Osteoblast (primary cell): Measurements from ENCODE around the gene GLYR1. TPM values are rescaled to one million over a fixed set of nuclear protein-coding genes. Genes with fewer than 3 reads are reported as not detected.

Experiments
- DNase-seq: peaks from one replicate; pipeline ENCODE4 v3.0.0; 2011; ENCODE audit warnings: low spot score, mixed read lengths; ENCODE audit not compliant: insufficient read length; ENCODE audit errors: missing footprints
- H2AFZ ChIP-seq: 2 replicates; pipeline ENCODE4 v1.6.0; 2011; ENCODE audit warnings: mild to moderate bottlenecking, low read length
- H3K27ac ChIP-seq: 2 replicates; pipeline ENCODE4 v1.5.1; 2011; ENCODE audit warnings: mild to moderate bottlenecking, low read depth, low read length, moderate library complexity
- H3K27me3 ChIP-seq: 2 replicates; pipeline ENCODE4 v1.6.0; 2012; ENCODE audit warnings: mild to moderate bottlenecking, control low read depth, inconsistent platforms, low read length, moderate library complexity; ENCODE audit not compliant: insufficient read depth
- H3K36me3 ChIP-seq: 2 replicates; pipeline ENCODE4 v1.5.1; 2011; ENCODE audit warnings: mild to moderate bottlenecking, low read length, control low read depth, moderate library complexity; ENCODE audit not compliant: insufficient read depth
- H3K4me1 ChIP-seq: 2 replicates; pipeline ENCODE4 v1.5.1; 2011; ENCODE audit warnings: mild to moderate bottlenecking, low read length, control low read depth, moderate library complexity; ENCODE audit not compliant: insufficient read depth
- H3K4me2 ChIP-seq: 2 replicates; pipeline ENCODE4 v1.6.0; 2011; ENCODE audit warnings: mild to moderate bottlenecking, low read length; ENCODE audit not compliant: insufficient read depth
- H3K4me3 ChIP-seq: fragments of 200-600 bp; sonication (generic); 3 replicates; pipeline ENCODE4 v1.5.1; 2012; ENCODE audit warnings: mild to moderate bottlenecking, low read length, inconsistent platforms; ENCODE audit not compliant: insufficient read depth
- H3K79me2 ChIP-seq: 2 replicates; pipeline ENCODE4 v1.6.0; 2012; ENCODE audit warnings: mild to moderate bottlenecking, low read length, control low read depth, inconsistent platforms; ENCODE audit not compliant: insufficient read depth
- H3K9me3 ChIP-seq: 2 replicates; pipeline ENCODE4 v1.5.1; 2011; ENCODE audit warnings: low read depth, low read length, control low read depth
- H4K20me1 ChIP-seq: 2 replicates; pipeline ENCODE4 v1.6.0; 2012; ENCODE audit warnings: mild to moderate bottlenecking, low read length, control low read depth; ENCODE audit not compliant: insufficient read depth
- CTCF ChIP-seq: IDR thresholded peaks from 2 replicates; pipeline ENCODE4 v1.5.1; 2011; ENCODE audit warnings: mild to moderate bottlenecking, low read depth, low read length, moderate library complexity; ENCODE audit errors: extremely low read depth
- total RNA-seq: library from RNA; depleted of rRNA; stranded (reverse); fragments of >200 nt; gene quantifications from 2 replicates; pipeline ENCODE4 v1.2.3, GENCODE V29; 2012

Gene GLYR1
- total RNA-seq, 1 donor, result 48.1 TPM

- peaks cover 83% of the 10 kb centered on the region for H3K36me3 ChIP-seq
- H3K4me2 ChIP-seq, result no peak overlapping the region
- H3K4me1 ChIP-seq, result peaks cover 3% of the 10 kb centered on the region
These were observed 30.2 kb upstream of the GLYR1 start for GRCh38 chr16:4877380-4877685.

GRCh38 chr16:4876646-4877379 is 29.7 kb upstream of the GLYR1 start:
- H2AFZ ChIP-seq, result no peak overlapping the region
- H3K27me3 ChIP-seq, result no peaks in the 10 kb centered on the region
- H3K27ac ChIP-seq, result no peak overlapping the region
- no peak for DNase-seq
- no peaks in the 10 kb centered on the region for H3K9me3 ChIP-seq
- H3K79me2 ChIP-seq, result no peaks in the 10 kb centered on the region
- no peak overlapping the region for H3K4me2 ChIP-seq
- H4K20me1 ChIP-seq, result peaks cover 6% of the 10 kb centered on the region
- TF ChIP-seq CTCF, result no peak
- H3K4me3 ChIP-seq, result no peak overlapping the region
- peaks cover 3% of the 10 kb centered on the region for H3K4me1 ChIP-seq
- peaks cover 85% of the 10 kb centered on the region for H3K36me3 ChIP-seq

More at GRCh38 chr16:4877380-4877685, 30.2 kb upstream of the GLYR1 start:
- H3K79me2 ChIP-seq, result no peaks in the 10 kb centered on the region
- no peak for TF ChIP-seq CTCF
- H4K20me1 ChIP-seq, result peaks cover 10% of the 10 kb centered on the region
- H3K27ac ChIP-seq, result no peak overlapping the region
- H3K4me3 ChIP-seq, result no peak overlapping the region
- no peaks in the 10 kb centered on the region for H3K9me3 ChIP-seq
- H3K27me3 ChIP-seq, result no peaks in the 10 kb centered on the region
- no peak overlapping the region for H2AFZ ChIP-seq
- peak; percentile 52 for DNase-seq

GRCh38 chr16:4874666-4875065 is 27.6 kb upstream of the GLYR1 start:
- no peak for TF ChIP-seq CTCF
- Histone ChIP-seq H3K27ac (no peak overlapping the region), H4K20me1 (peaks cover 13% of the 10 kb centered on the region), H3K4me2 (no peak overlapping the region), H3K27me3 (no peaks in the 10 kb centered on the region), H3K4me1 (peaks cover 3% of the 10 kb centered on the region), H2AFZ (no peak overlapping the region), H3K4me3 (no peak overlapping the region), H3K36me3 (peaks cover 84% of the 10 kb centered on the region), H3K79me2 (peaks cover 10% of the 10 kb centered on the region), H3K9me3 (no peaks in the 10 kb centered on the region)
- DNase-seq, result no peak

- H3K27ac ChIP-seq, result no peak overlapping the region
- H3K79me2 ChIP-seq, result peaks cover 25% of the 10 kb centered on the region
- no peaks in the 10 kb centered on the region for H3K27me3 ChIP-seq
- DNase-seq, result peak; percentile 62
- peaks cover 78% of the 10 kb centered on the region for H3K36me3 ChIP-seq
- H2AFZ ChIP-seq, result no peak overlapping the region
- H3K9me3 ChIP-seq, result no peaks in the 10 kb centered on the region
- H4K20me1 ChIP-seq, result peaks cover 26% of the 10 kb centered on the region
- no peaks in the 10 kb centered on the region for H3K4me1 ChIP-seq
- no peak for TF ChIP-seq CTCF
- no peak overlapping the region for H3K4me2 ChIP-seq
- no peak overlapping the region for H3K4me3 ChIP-seq
These were observed 26.0 kb upstream of the GLYR1 start for GRCh38 chr16:4873091-4873490.
